Panc1 (cell line): ENCODE measurements around the gene POLR3K. TPM values are rescaled to one million over a fixed set of nuclear protein-coding genes. Genes with fewer than 3 reads are reported as not detected.

ENCODE experiments used
- ATAC-seq: fragments of 200-7000 bp; cut with Tn5 transposase; 2 replicates; pipeline ENCODE4 v1.9.1; 2020; ENCODE audit warnings: mild to moderate bottlenecking, moderate library complexity
- BruUV-seq: library from RNA; stranded (reverse); fragments of 400-500 nt; replicated peaks from 2 replicates; lab custom pipeline; 2021; lab: Mats Ljungman, UMichigan
- CTCF ChIA-PET: fragments of 300-600 bp; sonication (Branson Sonifier 250); formaldehyde crosslinking; loops from one replicate; lab custom pipeline; 2022; ENCODE audit warnings: antibody characterized with exemption; lab: Charles Lee
- POLR2A ChIA-PET: fragments of 300-600 bp; sonication (Branson Sonifier 250); formaldehyde crosslinking; loops from one replicate; lab custom pipeline; 2022; ENCODE audit warnings: antibody characterized with exemption; lab: Charles Lee
- DNase-seq: peaks from one replicate; pipeline ENCODE4 v3.0.0-alpha.2; 2010; ENCODE audit warnings: low read depth, low spot score
- H3K27ac ChIP-seq: 2 replicates; pipeline ENCODE4 v1.5.1; 2011; ENCODE audit warnings: mild to moderate bottlenecking, low read length, inconsistent platforms
- H3K27me3 ChIP-seq: fragments of 200-500 bp; sonication (Bioruptor generic); 2 replicates; pipeline ENCODE4 v1.6.0; 2014; ENCODE audit warnings: low read length, inconsistent platforms; ENCODE audit not compliant: control insufficient read depth, insufficient read depth
- H3K36me3 ChIP-seq: fragments of 200-500 bp; sonication (Bioruptor generic); 2 replicates; pipeline ENCODE4 v1.5.1; 2014; ENCODE audit warnings: inconsistent platforms, mild to moderate bottlenecking, low read length, moderate library complexity; ENCODE audit not compliant: control insufficient read depth, insufficient read depth
- H3K4me1 ChIP-seq: 2 replicates; pipeline ENCODE4 v1.5.1; 2011; ENCODE audit warnings: inconsistent platforms, mild to moderate bottlenecking, low read length, moderate library complexity; ENCODE audit not compliant: control insufficient read depth, insufficient read depth
- H3K4me3 ChIP-seq, 2 experiments: 2 replicates each; pipeline ENCODE4 v1.5.1; 2011 to 2012; ENCODE audit warnings: low read depth in 2 of 2, low read length in 2 of 2, mild to moderate bottlenecking in 2 of 2, inconsistent platforms in 1 of 2, moderate library complexity in 1 of 2
- H3K9me3 ChIP-seq: fragments of 200-500 bp; sonication (Bioruptor generic); 2 replicates; pipeline ENCODE4 v1.5.1; 2014; ENCODE audit warnings: low read depth, mild to moderate bottlenecking, inconsistent platforms, low read length, moderate library complexity; ENCODE audit not compliant: control insufficient read depth, insufficient read depth
- POLR2AphosphoS5 ChIP-seq: IDR thresholded peaks from 2 replicates; pipeline ENCODE4 v1.6.1; 2012; ENCODE audit warnings: mild to moderate bottlenecking, low read depth, low read length, moderate library complexity
- SIN3A ChIP-seq: IDR thresholded peaks from 2 replicates; pipeline ENCODE4 v1.6.1; 2012; ENCODE audit warnings: low read depth, mild to moderate bottlenecking, low read length, moderate library complexity, borderline replicate concordance; ENCODE audit not compliant: insufficient read depth
- TCF7L2 ChIP-seq: IDR thresholded peaks from 2 replicates; pipeline ENCODE4 v1.6.1; 2011; ENCODE audit warnings: mild to moderate bottlenecking, low read depth, low read length, inconsistent platforms
- in situ Hi-C: cut with HindIII; loops from 2 replicates; pipeline ENCODE4 v1.10.0; 2016; ENCODE audit warnings: low sequenced_read_pairs, low pct_unique_long_range_greater_than_20kb
- intact Hi-C: fragments of 100-400 bp; cut with micrococcal nuclease; formaldehyde crosslinking; loops from one replicate; pipeline ENCODE4 v1.10.0; 2022; ENCODE audit not compliant: unreplicated experiment
- total RNA-seq: library from RNA; stranded (reverse); gene quantifications from one replicate; pipeline ENCODE4 v1.2.1, GENCODE V29; 2021; ENCODE audit not compliant: unreplicated experiment
- TF ChIP-seq, protein P1 (sequence below), 2 experiments: IDR thresholded peaks; 2 replicates each; pipeline ENCODE4 v1.6.1; 2011 to 2012; ENCODE audit warnings: low read depth in 2 of 2, control low read depth in 1 of 2, low read length in 1 of 2, mild to moderate bottlenecking in 1 of 2, moderate library complexity in 1 of 2; ENCODE audit not compliant: insufficient read depth in 1 of 2
- TF ChIP-seq, protein P2 (sequence below): fragments of 450-650 bp; IDR thresholded peaks from 2 replicates; pipeline ENCODE4 v1.5.1; 2017; ENCODE audit warnings: mild to moderate bottlenecking

POLR3K gene
- total RNA-seq, 1 experiment from 2014 or later: 35.7 TPM

DNA sequence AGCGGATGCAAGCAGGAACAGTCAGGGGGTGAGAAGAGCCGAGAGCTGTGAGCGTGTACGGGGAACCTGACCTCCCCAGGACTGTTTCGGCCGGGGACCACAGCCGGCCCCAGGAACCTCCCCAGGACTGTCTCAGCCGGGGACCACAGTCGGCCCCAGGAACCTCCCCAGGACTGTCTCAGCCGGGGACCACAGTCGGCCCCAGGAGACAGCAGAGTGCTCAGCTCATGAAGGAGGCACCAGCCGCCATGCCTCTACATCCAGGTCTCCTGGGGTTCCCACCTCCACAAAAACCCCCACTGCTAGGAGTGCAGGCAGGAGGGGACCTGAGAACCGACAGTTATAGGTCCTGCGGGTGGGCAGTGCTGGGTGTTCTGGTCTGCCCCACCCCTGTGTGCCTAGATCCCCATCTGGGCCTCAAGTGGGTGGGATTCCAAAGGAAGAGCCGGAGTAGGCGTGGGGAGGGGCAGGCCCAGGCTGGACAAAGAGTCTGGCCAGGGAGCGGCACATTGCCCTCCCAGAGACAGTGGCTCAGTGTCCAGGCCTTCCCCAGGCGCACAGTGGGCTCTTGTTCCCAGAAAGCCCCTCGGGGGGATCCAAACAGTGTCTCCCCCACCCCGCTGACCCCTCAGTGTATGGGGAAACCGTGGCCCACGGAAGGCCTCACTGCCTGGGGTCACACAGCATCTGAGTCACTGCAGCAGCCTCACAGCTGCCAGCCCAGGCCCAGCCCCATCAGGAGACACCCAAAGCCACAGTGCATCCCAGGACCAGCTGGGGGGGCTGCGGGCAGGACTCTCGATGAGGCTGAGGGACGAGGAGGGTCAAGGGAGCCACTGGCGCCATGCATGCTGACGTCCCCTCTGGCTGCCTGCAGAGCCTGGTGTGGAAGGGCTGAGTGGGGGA, 14.7 kb upstream of the POLR3K start:
- H3K4me3 ChIP-seq: no peak overlapping the region
- TF ChIP-seq SIN3A (no peak), POLR2AphosphoS5 (no peak), TCF7L2 (no peak)
- TF ChIP-seq, protein P1, sequence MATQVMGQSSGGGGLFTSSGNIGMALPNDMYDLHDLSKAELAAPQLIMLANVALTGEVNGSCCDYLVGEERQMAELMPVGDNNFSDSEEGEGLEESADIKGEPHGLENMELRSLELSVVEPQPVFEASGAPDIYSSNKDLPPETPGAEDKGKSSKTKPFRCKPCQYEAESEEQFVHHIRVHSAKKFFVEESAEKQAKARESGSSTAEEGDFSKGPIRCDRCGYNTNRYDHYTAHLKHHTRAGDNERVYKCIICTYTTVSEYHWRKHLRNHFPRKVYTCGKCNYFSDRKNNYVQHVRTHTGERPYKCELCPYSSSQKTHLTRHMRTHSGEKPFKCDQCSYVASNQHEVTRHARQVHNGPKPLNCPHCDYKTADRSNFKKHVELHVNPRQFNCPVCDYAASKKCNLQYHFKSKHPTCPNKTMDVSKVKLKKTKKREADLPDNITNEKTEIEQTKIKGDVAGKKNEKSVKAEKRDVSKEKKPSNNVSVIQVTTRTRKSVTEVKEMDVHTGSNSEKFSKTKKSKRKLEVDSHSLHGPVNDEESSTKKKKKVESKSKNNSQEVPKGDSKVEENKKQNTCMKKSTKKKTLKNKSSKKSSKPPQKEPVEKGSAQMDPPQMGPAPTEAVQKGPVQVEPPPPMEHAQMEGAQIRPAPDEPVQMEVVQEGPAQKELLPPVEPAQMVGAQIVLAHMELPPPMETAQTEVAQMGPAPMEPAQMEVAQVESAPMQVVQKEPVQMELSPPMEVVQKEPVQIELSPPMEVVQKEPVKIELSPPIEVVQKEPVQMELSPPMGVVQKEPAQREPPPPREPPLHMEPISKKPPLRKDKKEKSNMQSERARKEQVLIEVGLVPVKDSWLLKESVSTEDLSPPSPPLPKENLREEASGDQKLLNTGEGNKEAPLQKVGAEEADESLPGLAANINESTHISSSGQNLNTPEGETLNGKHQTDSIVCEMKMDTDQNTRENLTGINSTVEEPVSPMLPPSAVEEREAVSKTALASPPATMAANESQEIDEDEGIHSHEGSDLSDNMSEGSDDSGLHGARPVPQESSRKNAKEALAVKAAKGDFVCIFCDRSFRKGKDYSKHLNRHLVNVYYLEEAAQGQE (IDR thresholded peaks at IDR 0.05; ENCODE audit: insufficient read depth in 1 of 2, low read depth in 2 of 2, low read length in 1 of 2): no peak
- TF ChIP-seq, protein P2, sequence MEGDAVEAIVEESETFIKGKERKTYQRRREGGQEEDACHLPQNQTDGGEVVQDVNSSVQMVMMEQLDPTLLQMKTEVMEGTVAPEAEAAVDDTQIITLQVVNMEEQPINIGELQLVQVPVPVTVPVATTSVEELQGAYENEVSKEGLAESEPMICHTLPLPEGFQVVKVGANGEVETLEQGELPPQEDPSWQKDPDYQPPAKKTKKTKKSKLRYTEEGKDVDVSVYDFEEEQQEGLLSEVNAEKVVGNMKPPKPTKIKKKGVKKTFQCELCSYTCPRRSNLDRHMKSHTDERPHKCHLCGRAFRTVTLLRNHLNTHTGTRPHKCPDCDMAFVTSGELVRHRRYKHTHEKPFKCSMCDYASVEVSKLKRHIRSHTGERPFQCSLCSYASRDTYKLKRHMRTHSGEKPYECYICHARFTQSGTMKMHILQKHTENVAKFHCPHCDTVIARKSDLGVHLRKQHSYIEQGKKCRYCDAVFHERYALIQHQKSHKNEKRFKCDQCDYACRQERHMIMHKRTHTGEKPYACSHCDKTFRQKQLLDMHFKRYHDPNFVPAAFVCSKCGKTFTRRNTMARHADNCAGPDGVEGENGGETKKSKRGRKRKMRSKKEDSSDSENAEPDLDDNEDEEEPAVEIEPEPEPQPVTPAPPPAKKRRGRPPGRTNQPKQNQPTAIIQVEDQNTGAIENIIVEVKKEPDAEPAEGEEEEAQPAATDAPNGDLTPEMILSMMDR: no peak
- POLR2A ChIA-PET: no interaction called here
- DNase-seq (no peak), ATAC-seq (no peak)
- no TSS peak for BruUV-seq
- H3K27ac ChIP-seq: no peak overlapping the region
- in situ Hi-C loops: no loop called here
- H3K9me3 ChIP-seq: no peaks in the 10 kb centered on the region
- H3K27me3 ChIP-seq: no peaks in the 10 kb centered on the region
- CTCF ChIA-PET: interaction anchor here (0.7 kb wide), 1 partner anchor 29 kb away, joined by 5 read pairs; no protein-coding TSS in a partner anchor
- H3K4me1 ChIP-seq: peaks cover 41% of the 10 kb centered on the region
- H3K36me3 ChIP-seq: no peaks in the 10 kb centered on the region
- intact Hi-C loops: no loop called here

DNA sequence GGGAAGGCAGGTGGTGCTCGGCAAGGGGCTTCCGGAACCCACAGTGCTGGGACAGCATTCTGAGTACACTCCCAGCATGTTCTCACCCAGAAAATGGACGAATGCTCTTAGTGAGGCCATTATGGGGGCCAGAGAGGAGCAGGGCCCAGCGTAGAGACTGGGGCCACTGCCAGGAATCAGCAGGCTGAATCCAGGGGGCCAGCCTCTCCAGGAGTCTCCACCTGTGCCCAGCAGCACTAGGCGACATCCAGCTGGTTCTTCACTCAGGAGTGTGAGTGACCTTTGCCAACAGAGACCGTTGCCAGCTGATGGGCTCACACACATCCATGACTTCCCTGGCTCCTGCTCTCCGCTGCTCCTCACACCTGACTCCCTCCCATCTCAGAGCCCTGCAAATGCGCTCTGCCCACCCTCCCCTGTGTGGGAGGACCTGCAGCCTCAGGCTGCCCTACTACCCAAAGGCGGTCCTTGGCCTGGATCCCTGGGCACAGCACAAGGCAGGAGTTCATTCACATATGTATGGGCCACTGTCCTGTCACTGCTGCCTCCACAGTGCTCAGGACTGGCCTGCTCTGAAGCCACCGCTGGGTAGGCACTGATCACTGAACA, 13.9 kb upstream of the POLR3K start:
- Histone ChIP-seq H3K27me3 (no peaks in the 10 kb centered on the region), H3K4me3 (no peak overlapping the region), H3K36me3 (no peaks in the 10 kb centered on the region), H3K27ac (no peak overlapping the region), H3K4me1 (peaks cover 35% of the 10 kb centered on the region), H3K9me3 (no peaks in the 10 kb centered on the region)
- no peak for ATAC-seq
- CTCF ChIA-PET: interaction anchor here (0.7 kb wide), 1 partner anchor 30 kb away, joined by 5 read pairs; no protein-coding TSS in a partner anchor
- POLR2A ChIA-PET: no interaction called here
- TF ChIP-seq, protein P2: no peak
- TF ChIP-seq, protein P1 (IDR thresholded peaks at IDR 0.05; ENCODE audit: insufficient read depth in 1 of 2, low read depth in 2 of 2, low read length in 1 of 2): no peak
- TF ChIP-seq POLR2AphosphoS5 (no peak), TCF7L2 (no peak), SIN3A (no peak)
- no peak for DNase-seq
- no TSS peak for BruUV-seq
- in situ Hi-C loops: no loop called here
- intact Hi-C loops: no loop called here
